GM23338 (cell line): ENCODE results near the gene ZBTB49.

Experiments used
- CREB1 ChIP-seq: fragments of 250-450 bp; sonication (Bioruptor Pico); IDR thresholded peaks from 2 replicates; pipeline ENCODE4 v1.5.0; 2020; ENCODE audit warnings: low read depth, mild to moderate bottlenecking, moderate library complexity
- CTCF ChIP-seq, 2 experiments: fragments of 200-600 bp in 1 of 2; sonication (generic) in 1 of 2; conservative IDR thresholded peaks; 2 replicates each; pipeline versions ENCODE4 v1.5.1 to v1.6.1; 2016 to 2017; ENCODE audit warnings: antibody characterized with exemption in 2 of 2, low read depth in 2 of 2, mild to moderate bottlenecking in 2 of 2, moderate library complexity in 1 of 2
- ETS1 ChIP-seq: IDR thresholded peaks from 2 replicates; pipeline ENCODE4 v1.6.1; 2016; ENCODE audit warnings: antibody characterized with exemption
- EZH2 ChIP-seq: fragments of 200-600 bp; sonication (generic); IDR thresholded peaks from one replicate; pipeline ENCODE4 v1.8.0; 2017; ENCODE audit warnings: antibody characterized with exemption, mild to moderate bottlenecking, low read depth; ENCODE audit not compliant: unreplicated experiment
- EZH2phosphoT487 ChIP-seq: fragments of 200-600 bp; sonication (generic); IDR thresholded peaks from one replicate; pipeline ENCODE4 v1.8.1; 2018; ENCODE audit warnings: antibody characterized with exemption; ENCODE audit not compliant: unreplicated experiment
- JUNB ChIP-seq: IDR thresholded peaks from one replicate; pipeline ENCODE4 v1.6.1; 2016; ENCODE audit warnings: antibody characterized with exemption; ENCODE audit not compliant: unreplicated experiment
- NANOG ChIP-seq: IDR thresholded peaks from 2 replicates; pipeline ENCODE4 v1.6.1; 2016; ENCODE audit warnings: antibody characterized with exemption, borderline replicate concordance
- POLR2AphosphoS5 ChIP-seq: IDR thresholded peaks from 2 replicates; pipeline ENCODE4 v1.6.1; 2016; ENCODE audit warnings: antibody characterized with exemption, low read depth
- REST ChIP-seq: IDR thresholded peaks from one replicate; pipeline ENCODE4 v1.6.1; 2018; ENCODE audit warnings: antibody characterized with exemption; ENCODE audit not compliant: unreplicated experiment
- STAT1 ChIP-seq: IDR thresholded peaks from one replicate; pipeline ENCODE4 v1.6.1; 2016; ENCODE audit warnings: antibody characterized with exemption; ENCODE audit not compliant: unreplicated experiment
- ZNF114 ChIP-seq: fragments of 250-450 bp; sonication (Bioruptor Pico); IDR thresholded peaks from 2 replicates; pipeline ENCODE4 v1.5.0; 2020; ENCODE audit warnings: mild to moderate bottlenecking, moderate library complexity
- ZNF331 ChIP-seq: fragments of 250-450 bp; sonication (Bioruptor Pico); IDR thresholded peaks from 2 replicates; pipeline ENCODE4 v1.5.0; 2020; ENCODE audit warnings: low read depth, mild to moderate bottlenecking, moderate library complexity
- TF ChIP-seq, protein P1 (sequence below): fragments of 250-450 bp; sonication (Bioruptor Pico); IDR thresholded peaks from 2 replicates; pipeline ENCODE4 v1.5.0; 2020; ENCODE audit warnings: mild to moderate bottlenecking, moderate library complexity

DNA sequence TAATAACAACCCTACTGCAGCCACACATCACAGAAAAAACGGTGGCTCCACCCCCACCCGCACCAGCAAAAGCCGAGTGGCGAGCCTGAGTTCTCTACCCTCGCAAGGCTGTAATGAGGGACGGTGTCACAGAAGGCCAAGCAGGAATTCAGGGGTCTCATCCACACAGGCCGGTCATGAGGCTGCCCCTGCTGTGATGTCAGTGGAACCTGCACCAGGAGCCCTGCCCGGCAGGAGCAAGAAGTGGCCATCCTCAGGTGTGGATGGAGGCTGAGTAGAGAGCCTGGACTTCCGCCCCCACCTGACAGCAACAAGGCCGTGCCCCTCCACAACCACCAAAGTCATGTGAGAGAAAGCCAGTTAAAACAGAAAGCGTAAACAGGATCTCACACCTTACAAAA lies 20.7 kb upstream of the ZBTB49 start:
- TF ChIP-seq CTCF (conservative IDR thresholded peaks at IDR 0.05; ENCODE audit: low read depth in 2 of 2) (no peak), EZH2 (no peak), POLR2AphosphoS5 (no peak), ETS1 (no peak), EZH2phosphoT487 (no peak), CREB1 (no peak), REST (no peak), ZNF114 (CRISPR knock-in tag) (no peak), JUNB (no peak), NANOG (no peak), ZNF331 (CRISPR knock-in tag) (no peak), STAT1 (no peak)
- TF ChIP-seq, protein P1, sequence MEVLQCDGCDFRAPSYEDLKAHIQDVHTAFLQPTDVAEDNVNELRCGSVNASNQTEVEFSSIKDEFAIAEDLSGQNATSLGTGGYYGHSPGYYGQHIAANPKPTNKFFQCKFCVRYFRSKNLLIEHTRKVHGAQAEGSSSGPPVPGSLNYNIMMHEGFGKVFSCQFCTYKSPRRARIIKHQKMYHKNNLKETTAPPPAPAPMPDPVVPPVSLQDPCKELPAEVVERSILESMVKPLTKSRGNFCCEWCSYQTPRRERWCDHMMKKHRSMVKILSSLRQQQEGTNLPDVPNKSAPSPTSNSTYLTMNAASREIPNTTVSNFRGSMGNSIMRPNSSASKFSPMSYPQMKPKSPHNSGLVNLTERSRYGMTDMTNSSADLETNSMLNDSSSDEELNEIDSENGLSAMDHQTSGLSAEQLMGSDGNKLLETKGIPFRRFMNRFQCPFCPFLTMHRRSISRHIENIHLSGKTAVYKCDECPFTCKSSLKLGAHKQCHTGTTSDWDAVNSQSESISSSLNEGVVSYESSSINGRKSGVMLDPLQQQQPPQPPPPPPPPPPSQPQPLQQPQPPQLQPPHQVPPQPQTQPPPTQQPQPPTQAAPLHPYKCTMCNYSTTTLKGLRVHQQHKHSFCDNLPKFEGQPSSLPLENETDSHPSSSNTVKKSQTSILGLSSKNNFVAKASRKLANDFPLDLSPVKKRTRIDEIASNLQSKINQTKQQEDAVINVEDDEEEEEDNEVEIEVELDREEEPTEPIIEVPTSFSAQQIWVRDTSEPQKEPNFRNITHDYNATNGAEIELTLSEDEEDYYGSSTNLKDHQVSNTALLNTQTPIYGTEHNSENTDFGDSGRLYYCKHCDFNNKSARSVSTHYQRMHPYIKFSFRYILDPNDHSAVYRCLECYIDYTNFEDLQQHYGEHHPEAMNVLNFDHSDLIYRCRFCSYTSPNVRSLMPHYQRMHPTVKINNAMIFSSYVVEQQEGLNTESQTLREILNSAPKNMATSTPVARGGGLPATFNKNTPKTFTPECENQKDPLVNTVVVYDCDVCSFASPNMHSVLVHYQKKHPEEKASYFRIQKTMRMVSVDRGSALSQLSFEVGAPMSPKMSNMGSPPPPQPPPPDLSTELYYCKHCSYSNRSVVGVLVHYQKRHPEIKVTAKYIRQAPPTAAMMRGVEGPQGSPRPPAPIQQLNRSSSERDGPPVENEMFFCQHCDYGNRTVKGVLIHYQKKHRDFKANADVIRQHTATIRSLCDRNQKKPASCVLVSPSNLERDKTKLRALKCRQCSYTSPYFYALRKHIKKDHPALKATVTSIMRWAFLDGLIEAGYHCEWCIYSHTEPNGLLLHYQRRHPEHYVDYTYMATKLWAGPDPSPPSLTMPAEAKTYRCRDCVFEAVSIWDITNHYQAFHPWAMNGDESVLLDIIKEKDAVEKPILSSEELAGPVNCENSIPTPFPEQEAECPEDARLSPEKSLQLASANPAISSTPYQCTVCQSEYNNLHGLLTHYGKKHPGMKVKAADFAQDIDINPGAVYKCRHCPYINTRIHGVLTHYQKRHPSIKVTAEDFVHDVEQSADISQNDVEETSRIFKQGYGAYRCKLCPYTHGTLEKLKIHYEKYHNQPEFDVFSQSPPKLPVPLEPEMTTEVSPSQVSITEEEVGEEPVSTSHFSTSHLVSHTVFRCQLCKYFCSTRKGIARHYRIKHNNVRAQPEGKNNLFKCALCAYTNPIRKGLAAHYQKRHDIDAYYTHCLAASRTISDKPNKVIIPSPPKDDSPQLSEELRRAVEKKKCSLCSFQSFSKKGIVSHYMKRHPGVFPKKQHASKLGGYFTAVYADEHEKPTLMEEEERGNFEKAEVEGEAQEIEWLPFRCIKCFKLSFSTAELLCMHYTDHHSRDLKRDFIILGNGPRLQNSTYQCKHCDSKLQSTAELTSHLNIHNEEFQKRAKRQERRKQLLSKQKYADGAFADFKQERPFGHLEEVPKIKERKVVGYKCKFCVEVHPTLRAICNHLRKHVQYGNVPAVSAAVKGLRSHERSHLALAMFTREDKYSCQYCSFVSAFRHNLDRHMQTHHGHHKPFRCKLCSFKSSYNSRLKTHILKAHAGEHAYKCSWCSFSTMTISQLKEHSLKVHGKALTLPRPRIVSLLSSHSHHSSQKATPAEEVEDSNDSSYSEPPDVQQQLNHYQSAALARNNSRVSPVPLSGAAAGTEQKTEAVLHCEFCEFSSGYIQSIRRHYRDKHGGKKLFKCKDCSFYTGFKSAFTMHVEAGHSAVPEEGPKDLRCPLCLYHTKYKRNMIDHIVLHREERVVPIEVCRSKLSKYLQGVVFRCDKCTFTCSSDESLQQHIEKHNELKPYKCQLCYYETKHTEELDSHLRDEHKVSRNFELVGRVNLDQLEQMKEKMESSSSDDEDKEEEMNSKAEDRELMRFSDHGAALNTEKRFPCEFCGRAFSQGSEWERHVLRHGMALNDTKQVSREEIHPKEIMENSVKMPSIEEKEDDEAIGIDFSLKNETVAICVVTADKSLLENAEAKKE: no peak
